T-helper 1 cell treated with Interleukin-12 subunit alpha and Interleukin-12 subunit beta and Interleukin-4 antibody, amounts not matched to agents 30 ng/mL and 1 ng/mL, for 36 hours (primary cell): ENCODE results near the gene SLCO2B1. TPM values are rescaled to one million over a fixed set of nuclear protein-coding genes. Genes with fewer than 3 reads are reported as not detected.

ENCODE experiments used
- intact Hi-C: fragments of 100-400 bp; cut with micrococcal nuclease; formaldehyde crosslinking; loops from one replicate; pipeline ENCODE4 v1.15.1; 2024
- total RNA-seq: library from RNA; stranded (reverse); gene quantifications from 2 replicates; pipeline ENCODE4 v1.2.3, GENCODE V29; 2022

Gene SLCO2B1
- total RNA-seq, 1 donor from 2014 or later, result 0.47 TPM

GRCh38 chr11:75214843-75215242 lies 63.9 kb downstream of the SLCO2B1 start:
- intact Hi-C loops, result loop anchor here (1.0 to 2.0 kb wide), 3 partner anchors 18 to 33 kb away; partner anchors contain the start of gene TPBGL

GRCh38 chr11:75219869-75220268 lies 69.0 kb downstream of the SLCO2B1 start:
- intact Hi-C loops, result no loop called here

GRCh38 chr11:75223954-75224643 lies 73.2 kb downstream of the SLCO2B1 start:
- intact Hi-C loops, result no loop called here

GRCh38 chr11:75225794-75226193 lies 74.9 kb downstream of the SLCO2B1 start:
- intact Hi-C loops, result no loop called here

- intact Hi-C loops, result no loop called here
Measured at GRCh38 chr11:75229466-75229865, 78.6 kb downstream of the SLCO2B1 start.

- intact Hi-C loops, result no loop called here
Measured at GRCh38 chr11:75230621-75231020, 79.7 kb downstream of the SLCO2B1 start.

- intact Hi-C loops, result loop anchor here (1.0 kb wide), 1 partner anchor 19 kb away; no protein-coding TSS in a partner anchor
Measured at GRCh38 chr11:75233754-75234172, 82.9 kb downstream of the SLCO2B1 start.

- intact Hi-C loops, result no loop called here
Measured at GRCh38 chr11:75236062-75236461, 85.2 kb downstream of the SLCO2B1 start.

GRCh38 chr11:75237050-75237449 lies 86.1 kb downstream of the SLCO2B1 start:
- intact Hi-C loops, result no loop called here

GRCh38 chr11:75238595-75239440 lies 87.9 kb downstream of the SLCO2B1 start:
- intact Hi-C loops, result no loop called here

- intact Hi-C loops, result loop anchor here (2.0 to 5.0 kb wide), 3 partner anchors 25 to 747 kb away; partner anchors contain the start of gene LIPT2
Measured at GRCh38 chr11:75239531-75240290, 88.8 kb downstream of the SLCO2B1 start.

- intact Hi-C loops, result loop anchor here (1.0 to 5.0 kb wide), 6 partner anchors 26 to 748 kb away; partner anchors contain the start of genes LIPT2, SPCS2 and XRRA1
Measured at GRCh38 chr11:75240311-75241035, 89.6 kb downstream of the SLCO2B1 start, which contains the start of gene TPBGL. TPBGL (plus strand) TSS chr11:75240774; CDS start chr11:75241050, 276 bp downstream.

DNA sequence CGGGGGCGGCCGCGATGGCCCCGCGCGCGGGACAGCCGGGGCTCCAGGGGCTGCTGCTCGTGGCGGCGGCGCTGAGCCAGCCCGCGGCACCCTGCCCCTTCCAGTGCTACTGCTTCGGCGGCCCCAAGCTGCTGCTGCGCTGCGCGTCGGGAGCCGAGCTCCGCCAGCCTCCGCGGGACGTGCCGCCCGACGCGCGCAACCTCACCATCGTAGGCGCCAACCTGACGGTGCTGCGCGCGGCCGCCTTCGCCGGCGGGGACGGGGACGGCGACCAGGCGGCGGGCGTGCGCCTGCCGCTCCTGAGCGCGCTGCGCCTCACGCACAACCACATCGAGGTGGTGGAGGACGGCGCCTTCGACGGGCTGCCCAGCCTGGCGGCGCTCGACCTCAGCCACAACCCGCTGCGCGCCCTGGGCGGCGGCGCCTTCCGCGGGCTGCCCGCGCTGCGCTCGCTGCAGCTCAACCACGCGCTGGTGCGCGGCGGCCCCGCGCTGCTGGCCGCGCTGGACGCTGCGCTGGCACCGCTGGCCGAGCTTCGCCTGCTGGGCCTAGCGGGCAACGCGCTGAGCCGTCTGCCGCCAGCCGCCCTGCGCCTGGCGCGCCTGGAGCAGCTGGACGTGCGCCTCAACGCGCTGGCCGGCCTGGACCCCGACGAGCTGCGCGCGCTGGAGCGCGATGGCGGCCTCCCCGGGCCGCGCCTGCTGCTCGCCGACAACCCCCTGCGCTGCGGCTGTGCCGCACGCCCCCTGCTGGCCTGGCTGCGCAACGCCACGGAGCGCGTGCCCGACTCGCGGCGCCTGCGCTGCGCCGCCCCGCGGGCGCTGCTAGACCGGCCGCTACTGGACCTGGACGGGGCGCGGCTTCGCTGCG lies 90.4 kb downstream of the SLCO2B1 start:
- intact Hi-C loops, result loop anchor here (1.0 to 5.0 kb wide), 6 partner anchors 26 to 749 kb away; partner anchors contain the start of genes LIPT2, SPCS2 and XRRA1

GRCh38 chr11:75241906-75242644 lies 91.2 kb downstream of the SLCO2B1 start:
- intact Hi-C loops, result loop anchor here (1.0 to 5.0 kb wide), 7 partner anchors 27 to 750 kb away; partner anchors contain the start of genes LIPT2, SPCS2 and XRRA1

GRCh38 chr11:75242722-75243600 lies 92.1 kb downstream of the SLCO2B1 start:
- intact Hi-C loops, result loop anchor here (1.0 to 5.0 kb wide), 2 partner anchors 252 to 751 kb away; partner anchors contain the start of gene LIPT2

DNA sequence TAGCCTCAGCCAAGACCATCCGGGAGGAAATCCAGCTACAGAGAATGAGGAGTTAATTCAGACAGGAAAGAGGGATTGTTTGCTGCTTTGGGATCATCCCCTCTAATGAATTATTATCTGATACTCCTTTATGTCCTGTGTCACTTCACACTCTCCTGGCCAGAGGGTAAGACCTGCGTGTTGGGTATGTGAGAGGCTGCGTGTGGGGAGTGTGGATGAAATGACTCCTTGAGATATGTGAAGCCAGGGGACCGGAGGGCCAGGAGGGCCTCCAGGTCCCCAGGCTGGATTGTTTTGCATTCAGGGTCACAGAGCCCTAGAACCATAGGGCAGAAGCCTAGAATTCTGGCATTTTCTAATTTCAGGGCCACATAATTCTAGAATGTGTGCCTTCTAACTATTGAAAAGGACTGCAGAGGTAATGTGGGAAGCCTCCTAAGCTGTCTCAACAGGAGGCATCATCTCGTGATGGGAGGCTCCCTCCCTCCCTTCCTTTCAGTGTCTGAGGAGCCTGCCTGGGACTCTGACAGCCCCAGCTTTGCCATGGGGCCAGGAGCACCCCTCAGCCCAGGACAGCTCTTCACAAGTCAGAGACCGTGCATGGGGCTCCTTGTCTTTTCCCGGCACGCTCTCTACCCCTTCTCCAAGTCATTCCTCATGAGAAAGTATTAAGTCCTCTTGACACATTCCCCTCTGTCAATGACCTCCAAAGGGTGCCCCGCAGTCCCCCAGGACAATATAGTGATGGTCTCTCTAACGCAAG lies 93.3 kb downstream of the SLCO2B1 start:
- intact Hi-C loops, result loop anchor here (5.0 kb wide), 1 partner anchor 752 kb away; the partner anchor contains the start of gene LIPT2
